GM19328 (cell line): ENCODE data around the gene HIGD2A.

Experiments
- ATAC-seq: cut with Tn5 transposase; IDR thresholded peaks from one replicate; pipeline ENCODE4 v1.9.1; 2021; ENCODE audit warnings: mild to moderate bottlenecking, moderate library complexity; ENCODE audit not compliant: unreplicated experiment

HIGD2A gene

GRCh38 chr5:176415240-176415951, 26.8 kb downstream of the HIGD2A start:
- ATAC-seq: no peak

- ATAC-seq: peak; percentile 94
Measured at GRCh38 chr5:176415952-176416924, 27.7 kb downstream of the HIGD2A start, which contains the start of gene CLTB. CLTB (minus strand) TSS chr5:176416539; CDS start chr5:176416363, 176 bp downstream.

GRCh38 chr5:176416965-176417364, 28.4 kb downstream of the HIGD2A start:
- no peak for ATAC-seq

GRCh38 chr5:176418251-176418650, 29.7 kb downstream of the HIGD2A start:
- ATAC-seq: no peak

- ATAC-seq: no peak
Measured at GRCh38 chr5:176420086-176420485, 31.5 kb downstream of the HIGD2A start.

GRCh38 chr5:176420972-176421544, 32.5 kb downstream of the HIGD2A start:
- no peak for ATAC-seq

GRCh38 chr5:176424181-176424580, 35.6 kb downstream of the HIGD2A start:
- ATAC-seq: no peak

GRCh38 chr5:176425138-176425537, 36.6 kb downstream of the HIGD2A start:
- ATAC-seq: no peak

- ATAC-seq: no peak
Measured at GRCh38 chr5:176425791-176426190, 37.2 kb downstream of the HIGD2A start.

- ATAC-seq: no peak
Measured at GRCh38 chr5:176426876-176427275, 38.3 kb downstream of the HIGD2A start.

GRCh38 chr5:176427971-176428370, 39.4 kb downstream of the HIGD2A start:
- ATAC-seq: no peak

- no peak for ATAC-seq
Measured at GRCh38 chr5:176429972-176430371, 41.4 kb downstream of the HIGD2A start.

GRCh38 chr5:176432707-176433106, 44.2 kb downstream of the HIGD2A start:
- ATAC-seq: no peak

- no peak for ATAC-seq
Measured at GRCh38 chr5:176436656-176437055, 48.1 kb downstream of the HIGD2A start.

GRCh38 chr5:176438959-176439757, 50.6 kb downstream of the HIGD2A start:
- no peak for ATAC-seq
